ENCODE measurements around the gene FTO. TPM values are rescaled to one million over a fixed set of nuclear protein-coding genes. Genes with fewer than 3 reads are reported as not detected.

The FTO gene
- polyA plus RNA-seq, 2 of the 4 experiments (the other 2 are of a cell fraction) = 48.7 to 101 TPM

DNA sequence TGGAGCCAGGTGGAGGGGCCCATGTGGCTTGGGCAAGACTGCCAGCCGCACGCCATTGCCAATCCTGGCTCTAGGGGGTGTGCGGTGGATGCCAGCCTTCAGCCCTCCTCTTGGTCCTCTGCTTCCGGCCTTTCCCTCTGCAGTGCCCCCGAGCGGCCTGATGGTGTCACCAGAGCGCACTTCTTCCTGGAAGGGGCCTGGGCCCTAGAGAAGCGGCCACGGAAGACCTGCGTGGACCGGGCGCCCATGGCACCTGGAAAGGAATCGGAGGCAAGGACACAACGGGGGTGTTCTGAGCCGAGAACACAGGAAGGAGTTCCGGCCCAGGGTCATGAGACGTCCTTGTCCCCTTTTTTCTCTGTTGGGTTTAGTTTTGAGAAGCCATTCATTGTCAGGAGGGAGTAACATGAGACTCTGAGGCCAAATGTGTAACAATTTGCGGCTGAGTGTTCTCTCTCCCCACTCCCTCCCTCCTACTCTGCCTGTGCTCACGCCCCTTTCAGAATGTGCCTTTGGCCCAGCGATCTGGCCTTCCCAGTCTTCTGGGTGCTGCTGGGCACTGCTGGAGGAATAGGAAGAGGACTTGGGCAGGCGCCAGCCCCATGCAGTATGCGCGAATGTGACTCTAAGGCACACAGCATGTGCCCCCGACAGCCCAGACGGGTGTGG is 489.8 kb downstream of the FTO start:
- TF ChIP-seq, protein P1, sequence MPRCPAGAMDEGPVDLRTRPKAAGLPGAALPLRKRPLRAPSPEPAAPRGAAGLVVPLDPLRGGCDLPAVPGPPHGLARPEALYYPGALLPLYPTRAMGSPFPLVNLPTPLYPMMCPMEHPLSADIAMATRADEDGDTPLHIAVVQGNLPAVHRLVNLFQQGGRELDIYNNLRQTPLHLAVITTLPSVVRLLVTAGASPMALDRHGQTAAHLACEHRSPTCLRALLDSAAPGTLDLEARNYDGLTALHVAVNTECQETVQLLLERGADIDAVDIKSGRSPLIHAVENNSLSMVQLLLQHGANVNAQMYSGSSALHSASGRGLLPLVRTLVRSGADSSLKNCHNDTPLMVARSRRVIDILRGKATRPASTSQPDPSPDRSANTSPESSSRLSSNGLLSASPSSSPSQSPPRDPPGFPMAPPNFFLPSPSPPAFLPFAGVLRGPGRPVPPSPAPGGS (IDR thresholded peaks at IDR 0.05) = no peak
- TF ChIP-seq ZC3H11A (IDR thresholded peaks at IDR 0.05) (no peak), NFE2L2 (conservative IDR thresholded peaks at IDR 0.05; ENCODE audit: low read length) (no peak), RAD21 (conservative IDR thresholded peaks at IDR 0.05 in 1 of 2, IDR thresholded peaks at IDR 0.05 in 1 of 2) (peak in 1 of 2 experiments; percentile 44; a peak in 3 of 5 replicates), SMC3 (IDR thresholded peaks at IDR 0.05) (0 out of 3 replicates have a peak, but pooled peaks have one; percentile 31), NPAS2 (CRISPR knock-in tag; IDR thresholded peaks at IDR 0.05; ENCODE audit: borderline replicate concordance) (no peak), HEYL (CRISPR knock-in tag; IDR thresholded peaks at IDR 0.05) (no peak), FOSB (CRISPR knock-in tag; IDR thresholded peaks at IDR 0.05) (no peak)
- TF ChIP-seq, protein P2, sequence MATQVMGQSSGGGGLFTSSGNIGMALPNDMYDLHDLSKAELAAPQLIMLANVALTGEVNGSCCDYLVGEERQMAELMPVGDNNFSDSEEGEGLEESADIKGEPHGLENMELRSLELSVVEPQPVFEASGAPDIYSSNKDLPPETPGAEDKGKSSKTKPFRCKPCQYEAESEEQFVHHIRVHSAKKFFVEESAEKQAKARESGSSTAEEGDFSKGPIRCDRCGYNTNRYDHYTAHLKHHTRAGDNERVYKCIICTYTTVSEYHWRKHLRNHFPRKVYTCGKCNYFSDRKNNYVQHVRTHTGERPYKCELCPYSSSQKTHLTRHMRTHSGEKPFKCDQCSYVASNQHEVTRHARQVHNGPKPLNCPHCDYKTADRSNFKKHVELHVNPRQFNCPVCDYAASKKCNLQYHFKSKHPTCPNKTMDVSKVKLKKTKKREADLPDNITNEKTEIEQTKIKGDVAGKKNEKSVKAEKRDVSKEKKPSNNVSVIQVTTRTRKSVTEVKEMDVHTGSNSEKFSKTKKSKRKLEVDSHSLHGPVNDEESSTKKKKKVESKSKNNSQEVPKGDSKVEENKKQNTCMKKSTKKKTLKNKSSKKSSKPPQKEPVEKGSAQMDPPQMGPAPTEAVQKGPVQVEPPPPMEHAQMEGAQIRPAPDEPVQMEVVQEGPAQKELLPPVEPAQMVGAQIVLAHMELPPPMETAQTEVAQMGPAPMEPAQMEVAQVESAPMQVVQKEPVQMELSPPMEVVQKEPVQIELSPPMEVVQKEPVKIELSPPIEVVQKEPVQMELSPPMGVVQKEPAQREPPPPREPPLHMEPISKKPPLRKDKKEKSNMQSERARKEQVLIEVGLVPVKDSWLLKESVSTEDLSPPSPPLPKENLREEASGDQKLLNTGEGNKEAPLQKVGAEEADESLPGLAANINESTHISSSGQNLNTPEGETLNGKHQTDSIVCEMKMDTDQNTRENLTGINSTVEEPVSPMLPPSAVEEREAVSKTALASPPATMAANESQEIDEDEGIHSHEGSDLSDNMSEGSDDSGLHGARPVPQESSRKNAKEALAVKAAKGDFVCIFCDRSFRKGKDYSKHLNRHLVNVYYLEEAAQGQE (IDR thresholded peaks at IDR 0.05) = no peak
- TF ChIP-seq, protein P3, sequence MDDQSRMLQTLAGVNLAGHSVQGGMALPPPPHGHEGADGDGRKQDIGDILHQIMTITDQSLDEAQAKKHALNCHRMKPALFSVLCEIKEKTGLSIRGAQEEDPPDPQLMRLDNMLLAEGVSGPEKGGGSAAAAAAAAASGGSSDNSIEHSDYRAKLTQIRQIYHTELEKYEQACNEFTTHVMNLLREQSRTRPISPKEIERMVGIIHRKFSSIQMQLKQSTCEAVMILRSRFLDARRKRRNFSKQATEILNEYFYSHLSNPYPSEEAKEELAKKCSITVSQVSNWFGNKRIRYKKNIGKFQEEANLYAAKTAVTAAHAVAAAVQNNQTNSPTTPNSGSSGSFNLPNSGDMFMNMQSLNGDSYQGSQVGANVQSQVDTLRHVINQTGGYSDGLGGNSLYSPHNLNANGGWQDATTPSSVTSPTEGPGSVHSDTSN (IDR thresholded peaks at IDR 0.05) = no peak
- TF ChIP-seq, protein P4, sequence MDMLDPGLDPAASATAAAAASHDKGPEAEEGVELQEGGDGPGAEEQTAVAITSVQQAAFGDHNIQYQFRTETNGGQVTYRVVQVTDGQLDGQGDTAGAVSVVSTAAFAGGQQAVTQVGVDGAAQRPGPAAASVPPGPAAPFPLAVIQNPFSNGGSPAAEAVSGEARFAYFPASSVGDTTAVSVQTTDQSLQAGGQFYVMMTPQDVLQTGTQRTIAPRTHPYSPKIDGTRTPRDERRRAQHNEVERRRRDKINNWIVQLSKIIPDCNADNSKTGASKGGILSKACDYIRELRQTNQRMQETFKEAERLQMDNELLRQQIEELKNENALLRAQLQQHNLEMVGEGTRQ (IDR thresholded peaks at IDR 0.05) = no peak
- TF ChIP-seq, protein P5, sequence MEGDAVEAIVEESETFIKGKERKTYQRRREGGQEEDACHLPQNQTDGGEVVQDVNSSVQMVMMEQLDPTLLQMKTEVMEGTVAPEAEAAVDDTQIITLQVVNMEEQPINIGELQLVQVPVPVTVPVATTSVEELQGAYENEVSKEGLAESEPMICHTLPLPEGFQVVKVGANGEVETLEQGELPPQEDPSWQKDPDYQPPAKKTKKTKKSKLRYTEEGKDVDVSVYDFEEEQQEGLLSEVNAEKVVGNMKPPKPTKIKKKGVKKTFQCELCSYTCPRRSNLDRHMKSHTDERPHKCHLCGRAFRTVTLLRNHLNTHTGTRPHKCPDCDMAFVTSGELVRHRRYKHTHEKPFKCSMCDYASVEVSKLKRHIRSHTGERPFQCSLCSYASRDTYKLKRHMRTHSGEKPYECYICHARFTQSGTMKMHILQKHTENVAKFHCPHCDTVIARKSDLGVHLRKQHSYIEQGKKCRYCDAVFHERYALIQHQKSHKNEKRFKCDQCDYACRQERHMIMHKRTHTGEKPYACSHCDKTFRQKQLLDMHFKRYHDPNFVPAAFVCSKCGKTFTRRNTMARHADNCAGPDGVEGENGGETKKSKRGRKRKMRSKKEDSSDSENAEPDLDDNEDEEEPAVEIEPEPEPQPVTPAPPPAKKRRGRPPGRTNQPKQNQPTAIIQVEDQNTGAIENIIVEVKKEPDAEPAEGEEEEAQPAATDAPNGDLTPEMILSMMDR (IDR thresholded peaks at IDR 0.05) = peak; percentile 42
- no peak for FAIRE-seq
- Histone ChIP-seq H3K4me2 (peak overlapping the region; percentile 53; the same call in 2 of the 3 replicates), H3K4me3 (no peak overlapping the region), H3K4me1 (0 out of 3 replicates have a peak, but pooled peaks cover 2% of the 10 kb centered on the region), H3K27ac (peak overlapping the region in 1 of 2 experiments; percentile 44; a peak in 1 of 6 replicates), H3K9me3 (peaks cover 13% of the 10 kb centered on the region)
- peak; percentile 47 to 68 for DNase-seq (ENCODE audit: low read depth in 1 of 2, low spot score in 1 of 2)
- peak; percentile 85 to 95 for ATAC-seq
- CTCF ChIA-PET = interaction anchor here (0.8 kb wide), 1 partner anchor 12 kb away, joined by 6 read pairs; no protein-coding TSS in a partner anchor
- POLR2A ChIA-PET = no interaction called here
- WGBS (ENCODE audit: missing lambda C conversion rate) = 51% methylated on average over 24 of the region's 25 CpGs

DNA sequence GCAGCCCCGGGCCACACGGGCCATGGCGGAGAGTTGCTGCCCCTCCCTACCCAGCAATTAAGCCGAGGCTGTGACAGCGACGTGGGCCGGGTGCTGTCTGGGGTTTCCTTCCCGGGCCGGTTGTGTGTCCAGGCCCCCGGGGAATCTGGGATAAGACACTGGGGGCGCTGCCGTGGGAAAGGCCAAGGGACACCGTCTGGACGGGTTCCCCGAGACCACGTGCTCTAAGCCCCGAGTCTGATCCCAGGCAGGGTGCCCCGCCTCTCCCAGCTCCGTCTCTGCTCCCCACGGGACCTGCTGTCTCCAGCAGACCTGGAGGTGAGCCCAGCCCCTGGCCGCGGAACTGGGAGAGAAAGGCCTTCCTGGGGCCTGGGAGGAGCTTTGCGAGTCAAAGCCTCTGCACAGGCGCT is 490.4 kb downstream of the FTO start:
- ATAC-seq = no peak

More for the DNA sequence above, 490.4 kb downstream of the FTO start:
- Histone ChIP-seq H3K9me3 (peaks cover 13% of the 10 kb centered on the region), H3K4me1 (0 out of 3 replicates have a peak, but pooled peaks cover 2% of the 10 kb centered on the region), H3K4me2 (no peak overlapping the region), H3K4me3 (no peak overlapping the region), H3K27ac (no peak overlapping the region)
- FAIRE-seq (no peak), DNase-seq (ENCODE audit: low read depth in 1 of 2, low spot score in 1 of 2) (no peak)
- TF ChIP-seq ZC3H11A (IDR thresholded peaks at IDR 0.05) = no peak
- TF ChIP-seq CHD4 (IDR thresholded peaks at IDR 0.05; ENCODE audit: borderline replicate concordance) = no peak
- TF ChIP-seq CBX8 (IDR thresholded peaks at IDR 0.05) = no peak
- TF ChIP-seq, protein P6, sequence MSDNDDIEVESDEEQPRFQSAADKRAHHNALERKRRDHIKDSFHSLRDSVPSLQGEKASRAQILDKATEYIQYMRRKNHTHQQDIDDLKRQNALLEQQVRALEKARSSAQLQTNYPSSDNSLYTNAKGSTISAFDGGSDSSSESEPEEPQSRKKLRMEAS (IDR thresholded peaks at IDR 0.05) = no peak
- no peak for TF ChIP-seq CEBPB (IDR thresholded peaks at IDR 0.05)
- POLR2A ChIA-PET = no interaction called here
- WGBS (ENCODE audit: missing lambda C conversion rate) = 91% methylated on average over 16 of the region's 24 CpGs
- CTCF ChIA-PET = interaction anchor here (0.8 kb wide), 1 partner anchor 13 kb away, joined by 6 read pairs; no protein-coding TSS in a partner anchor

All from A549 (cell line).